NCI-H2171 (cell line): ENCODE results near the gene CAMTA2.

Source experiments
- DNase-seq: peaks from one replicate; lab custom pipeline; 2025; lab: John Stamatoyannopoulos, UW

The CAMTA2 gene

DNA sequence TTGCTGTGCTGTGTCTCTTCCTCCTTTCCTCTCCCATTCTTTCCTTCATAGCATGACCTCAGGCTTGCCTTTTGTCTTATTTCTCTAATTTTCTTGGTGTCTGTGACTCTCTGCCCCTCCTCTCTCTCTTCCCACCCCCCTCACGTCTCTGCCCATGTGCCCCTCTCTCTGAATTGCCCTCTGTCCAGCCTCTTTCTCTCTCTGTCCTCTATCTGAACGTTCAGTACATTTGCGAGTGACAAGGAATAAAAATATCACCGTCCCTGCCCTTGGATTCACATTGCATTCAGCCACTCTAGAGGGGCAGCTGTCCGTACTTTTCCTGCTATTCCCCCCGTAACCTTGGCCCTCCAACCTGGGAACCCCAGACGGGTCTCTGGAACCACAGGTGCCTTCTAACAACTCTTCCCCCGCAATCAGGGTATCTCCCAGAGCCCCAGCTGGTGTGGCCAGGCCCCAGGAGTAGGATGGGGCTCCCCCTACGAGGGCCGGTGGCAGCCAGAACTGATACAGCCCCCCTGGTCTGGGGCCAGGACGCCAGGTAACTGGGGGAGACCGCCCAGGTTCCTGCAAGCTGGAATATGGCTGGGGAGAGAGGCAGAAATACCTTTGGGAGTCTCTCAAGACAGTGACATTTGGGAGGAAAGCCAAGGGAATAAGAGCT, 12.1 kb upstream of the CAMTA2 start:
- no peak for DNase-seq

DNA sequence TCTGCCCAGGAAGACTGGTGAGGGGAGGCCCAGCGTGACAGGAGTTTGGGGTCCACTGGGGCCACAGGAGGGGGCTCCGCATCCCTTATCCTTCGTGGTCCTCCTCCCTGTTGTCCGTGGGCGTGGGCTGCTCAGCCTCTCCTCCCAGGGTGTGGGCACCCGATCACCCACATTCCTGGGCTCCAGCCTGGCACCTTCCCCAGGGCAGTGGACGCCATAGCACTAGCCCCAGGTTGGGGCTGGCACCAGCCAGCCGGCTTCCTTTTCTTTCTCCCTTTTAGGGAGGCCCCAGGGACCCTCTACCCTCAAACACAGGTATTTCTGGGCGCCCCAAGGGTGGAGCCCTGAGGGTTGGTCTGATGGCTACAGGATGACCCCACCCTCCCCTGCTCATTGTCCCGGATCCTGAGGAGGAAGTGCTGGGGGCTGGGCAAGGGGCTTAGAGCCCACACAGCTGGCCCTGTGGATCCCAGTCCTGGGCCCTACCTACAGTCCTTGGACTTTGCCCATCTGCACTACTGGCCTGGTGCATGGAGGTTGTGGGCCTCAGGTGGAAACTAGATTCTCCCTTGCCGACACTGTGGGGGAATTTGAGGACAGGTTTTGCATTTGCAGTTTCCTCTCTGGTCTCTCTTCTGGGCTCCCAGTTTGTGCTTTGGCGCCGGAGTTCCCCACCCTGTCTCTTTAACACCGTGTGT, 11.4 kb upstream of the CAMTA2 start:
- no peak for DNase-seq

DNA sequence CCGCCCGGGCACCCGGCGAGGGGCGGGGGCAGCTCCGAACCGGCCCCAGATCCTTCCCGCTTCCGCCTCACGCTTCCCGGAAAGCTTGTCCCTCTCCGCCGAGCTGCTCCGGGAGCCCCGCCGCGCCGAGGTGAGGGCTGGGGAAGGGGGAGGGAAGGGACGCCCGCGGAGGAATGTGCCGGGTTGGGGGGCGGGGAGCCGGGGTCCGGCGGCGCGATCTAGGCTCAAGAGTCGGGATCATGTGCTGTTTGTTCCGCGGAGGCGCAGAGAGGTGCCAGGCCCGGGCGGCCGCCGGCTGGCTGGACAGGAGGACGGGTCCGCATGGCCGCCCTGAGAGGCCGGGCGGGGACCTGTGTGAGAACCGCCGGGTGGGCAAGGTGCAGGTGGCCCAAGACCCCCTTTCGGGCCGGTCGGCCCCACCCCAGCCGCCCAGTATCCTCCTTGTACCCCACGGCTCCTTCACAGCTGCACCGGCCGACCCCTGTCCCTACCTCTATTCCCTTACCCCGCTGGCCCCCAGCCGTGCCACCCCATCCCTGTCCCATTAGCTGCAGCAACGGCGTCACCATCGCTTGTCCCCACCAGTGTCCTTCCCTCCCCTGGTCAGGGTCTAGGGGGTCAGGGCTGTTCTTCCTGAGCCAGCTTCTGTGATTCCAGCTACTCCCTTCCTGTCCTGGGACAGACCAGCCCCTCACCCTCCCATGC, 10.7 kb upstream of the CAMTA2 start:
- DNase-seq = peak; percentile 50

DNA sequence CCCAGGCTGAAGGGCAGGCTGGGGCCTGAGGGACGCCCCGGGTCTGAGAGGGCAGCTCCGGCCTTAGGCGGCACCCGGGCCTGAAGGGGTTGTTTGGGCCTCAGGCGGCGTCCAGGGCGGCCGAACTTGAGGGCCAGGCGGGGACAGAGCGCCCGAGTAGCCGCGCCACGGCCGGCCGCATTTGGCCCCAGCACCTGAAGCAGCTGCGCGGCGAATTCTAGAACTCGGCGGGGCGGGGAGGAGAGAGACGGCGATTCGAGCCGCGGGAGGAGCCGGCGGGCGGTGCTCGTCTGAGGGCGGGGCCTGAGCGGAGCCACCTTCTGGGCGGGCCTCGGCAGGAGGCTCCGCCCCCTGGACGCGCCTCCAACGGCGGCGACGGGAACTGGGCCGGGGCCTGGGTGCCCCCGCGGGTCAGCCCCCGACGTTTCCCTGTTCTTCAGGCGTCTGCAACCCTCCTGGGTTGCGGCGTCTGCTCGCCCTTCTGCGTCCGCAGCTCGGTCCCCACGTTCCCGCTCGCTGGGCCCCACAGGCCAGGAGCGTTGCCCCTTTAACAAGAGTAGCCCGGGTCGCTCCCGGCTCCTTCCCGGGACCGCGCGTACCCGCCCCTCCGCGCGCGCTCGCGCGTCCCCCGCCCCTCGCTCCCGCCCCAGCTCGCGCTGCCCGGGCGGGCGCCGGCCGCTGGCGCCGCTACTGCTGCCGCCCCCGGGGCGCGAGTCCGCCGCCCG, 10.0 kb upstream of the CAMTA2 start, which contains the start of the genes INCA1 and KIF1C:
TSS of gene INCA1 (minus strand) at position 221 of the 725 bp plus-strand sequence. CDS start 3,085 bp downstream, outside the sequence.
TSS of gene KIF1C (plus strand) at position 649 of the 725 bp plus-strand sequence. CDS start 2,297 bp downstream, outside the sequence.
- DNase-seq = peak; percentile 87

DNA sequence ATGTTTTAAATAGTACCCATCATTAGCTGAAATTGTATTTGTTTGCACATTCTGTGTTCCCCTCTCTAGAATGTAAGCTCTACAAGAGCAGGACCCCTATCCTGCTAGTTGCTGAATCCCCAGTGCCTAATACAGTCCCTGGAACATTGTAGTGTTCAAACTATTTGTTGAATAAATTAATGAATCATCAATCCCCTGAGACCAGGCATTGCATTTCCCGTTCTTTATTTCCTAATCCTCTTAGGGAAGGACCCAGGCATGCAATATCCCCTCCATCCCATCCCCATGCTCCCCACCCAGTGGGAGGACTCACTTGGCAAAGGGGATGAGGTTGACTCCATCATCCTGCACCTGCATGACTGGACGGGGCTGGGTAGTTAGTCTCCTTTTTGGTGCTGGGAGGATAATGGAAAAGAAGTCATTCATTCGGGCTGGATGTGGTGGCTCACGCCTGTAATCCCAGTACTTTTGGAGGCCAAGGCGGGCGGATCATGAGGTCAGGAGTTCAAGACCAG, 6.7 kb upstream of the CAMTA2 start:
- DNase-seq = no peak

DNA sequence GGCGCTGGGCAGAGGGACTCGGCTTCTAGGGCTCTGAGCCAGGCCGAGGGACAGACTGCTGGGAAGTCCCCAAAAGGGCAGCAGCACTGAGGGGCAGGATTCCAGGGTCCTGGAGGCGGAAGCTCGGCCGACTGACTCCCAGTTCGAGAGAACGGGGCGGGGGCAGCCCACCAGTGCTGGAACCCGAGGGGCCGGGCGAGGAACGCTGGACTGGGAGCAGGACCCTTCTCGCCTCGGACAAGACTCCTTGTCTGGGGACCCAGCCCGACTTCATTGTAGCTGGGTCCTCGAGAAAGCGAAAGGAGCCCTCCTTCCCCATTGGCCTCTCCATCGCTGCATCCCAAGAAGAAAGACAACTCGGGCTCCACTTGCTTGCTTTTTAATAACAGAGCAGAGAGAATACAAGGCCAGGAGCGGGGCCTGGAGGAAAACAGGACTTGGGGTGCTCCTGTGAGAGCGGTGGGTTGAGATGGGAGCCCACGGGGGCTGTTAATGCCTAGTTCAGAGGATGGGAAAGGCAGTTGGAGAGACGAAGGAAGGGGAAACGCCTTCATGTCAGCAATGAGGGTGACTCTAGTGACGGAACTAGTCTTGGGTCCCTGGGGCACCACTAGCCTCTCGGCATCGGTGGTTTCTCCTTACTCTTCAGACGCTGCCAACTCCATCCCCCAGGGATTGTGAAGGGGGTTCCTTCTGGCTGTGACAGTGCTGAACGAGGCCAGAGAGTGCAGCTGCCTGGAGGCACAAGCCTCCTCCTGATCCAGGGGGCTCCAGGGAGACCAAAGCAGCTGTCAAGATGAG, 492 bp upstream of the CAMTA2 start:
- DNase-seq = peak; percentile 51

DNA sequence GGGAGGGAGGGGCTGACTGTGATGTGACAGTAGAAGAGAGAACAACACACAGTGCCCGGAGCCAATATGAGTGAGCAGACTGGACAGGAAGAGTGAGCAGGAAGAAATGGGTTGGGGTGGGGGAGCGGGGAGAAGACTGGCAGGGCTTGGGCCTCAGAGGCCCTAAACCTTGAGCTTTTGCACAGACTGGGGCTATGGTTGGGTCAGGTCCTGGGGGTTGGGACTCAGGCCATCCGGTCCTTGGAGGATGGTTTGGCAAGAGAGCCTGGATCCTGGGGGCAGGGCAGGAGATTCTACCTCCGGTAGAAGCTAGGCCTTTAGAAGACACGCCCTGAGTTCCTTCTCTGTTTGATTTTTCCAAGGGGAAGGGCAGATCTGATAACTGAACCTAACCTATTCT, 1.1 kb downstream of the CAMTA2 start:
- no peak for DNase-seq

DNA sequence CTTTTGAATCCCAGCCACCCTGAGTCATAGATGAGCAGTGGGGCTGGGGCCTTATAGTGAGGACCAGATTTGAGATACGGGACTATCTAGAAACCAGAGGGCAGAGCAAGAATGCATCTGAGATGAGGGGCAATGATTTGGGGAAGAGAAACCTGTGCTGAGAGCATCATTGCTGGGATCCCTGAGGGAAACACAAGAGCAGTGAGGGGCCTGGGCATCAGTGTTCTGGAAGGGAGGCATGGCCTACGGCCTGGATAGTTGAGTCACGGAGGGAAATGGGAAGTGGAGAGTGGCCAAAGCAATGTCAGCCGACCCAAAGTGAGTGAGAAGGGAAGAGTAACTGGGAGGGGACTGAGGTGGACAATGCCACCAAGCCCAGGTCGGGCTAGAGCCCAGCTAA, 5.2 kb downstream of the CAMTA2 start:
- no peak for DNase-seq

DNA sequence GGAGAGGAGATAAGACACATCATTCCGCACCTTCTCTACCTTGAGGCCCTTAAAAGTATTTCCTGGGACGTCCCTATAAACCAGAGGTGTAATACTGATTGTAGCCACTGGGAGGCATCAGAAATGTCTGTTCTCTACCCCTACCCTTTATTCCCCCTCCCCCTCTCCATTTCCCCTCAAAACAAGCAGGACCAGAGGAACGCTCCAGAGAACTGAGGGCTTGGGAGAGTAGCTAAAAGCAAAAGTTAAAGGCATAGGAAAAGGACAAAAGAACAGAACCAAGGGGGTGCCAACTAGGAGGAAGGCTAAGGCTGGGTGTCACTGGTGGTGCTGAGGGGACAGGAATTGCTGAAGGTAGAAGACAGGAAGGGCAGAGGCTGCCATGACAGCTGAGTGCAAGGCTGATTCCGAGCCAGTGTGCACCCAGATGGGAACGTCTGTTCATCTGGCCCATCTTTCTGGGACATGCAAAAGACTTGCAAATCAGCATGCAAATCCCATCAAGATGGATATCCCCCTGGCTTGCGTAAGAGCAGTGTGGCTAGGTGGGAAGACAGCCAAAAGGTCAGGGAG, 6.7 kb downstream of the CAMTA2 start:
- DNase-seq = no peak

DNA sequence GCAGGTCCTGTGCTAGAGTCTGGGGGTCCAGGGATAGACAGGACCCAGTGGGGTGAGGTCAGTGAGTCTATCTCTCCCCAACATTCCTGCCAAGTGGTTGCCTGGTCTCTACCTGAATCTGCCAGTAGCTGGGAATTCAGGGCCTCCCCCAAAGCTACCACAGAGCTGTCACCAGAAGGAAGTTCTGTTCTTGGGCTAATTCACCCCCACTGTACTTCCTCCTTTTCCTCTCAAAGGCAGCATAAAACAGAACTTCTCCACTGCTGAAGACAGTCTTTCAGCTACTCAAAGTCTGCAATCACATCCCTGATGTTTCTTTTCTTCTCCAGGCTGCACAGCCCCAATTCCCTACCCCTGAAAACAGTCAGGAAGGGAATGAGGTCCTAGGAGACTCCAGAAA, 8.7 kb downstream of the CAMTA2 start:
- DNase-seq = no peak

DNA sequence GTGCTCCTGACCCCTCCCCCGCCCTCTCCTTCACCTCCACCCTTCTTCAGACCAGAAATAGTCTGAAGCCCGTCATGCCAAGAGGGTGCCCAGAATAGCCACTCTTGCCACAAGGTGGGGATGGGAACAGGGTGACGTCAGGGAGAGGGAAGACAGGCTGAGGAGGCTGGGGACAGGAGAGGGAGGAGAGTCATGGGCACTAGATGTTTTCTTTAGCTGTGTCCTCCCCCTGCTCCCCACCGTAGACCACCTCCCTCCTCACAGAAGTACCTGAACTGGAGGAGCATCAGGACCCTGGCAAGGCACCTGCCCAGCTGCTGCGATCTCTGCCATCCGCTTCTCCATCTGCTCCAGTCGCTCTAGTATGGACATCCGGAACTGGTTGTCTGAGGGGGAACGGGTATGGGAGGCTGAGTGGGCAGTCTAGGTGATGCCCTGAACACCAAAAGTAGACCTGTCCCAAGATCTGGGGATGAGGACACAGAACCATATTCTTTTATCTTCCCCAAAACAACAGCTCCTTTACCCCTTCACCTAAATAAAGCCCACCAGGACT, 13.3 kb downstream of the CAMTA2 start:
- no peak for DNase-seq

DNA sequence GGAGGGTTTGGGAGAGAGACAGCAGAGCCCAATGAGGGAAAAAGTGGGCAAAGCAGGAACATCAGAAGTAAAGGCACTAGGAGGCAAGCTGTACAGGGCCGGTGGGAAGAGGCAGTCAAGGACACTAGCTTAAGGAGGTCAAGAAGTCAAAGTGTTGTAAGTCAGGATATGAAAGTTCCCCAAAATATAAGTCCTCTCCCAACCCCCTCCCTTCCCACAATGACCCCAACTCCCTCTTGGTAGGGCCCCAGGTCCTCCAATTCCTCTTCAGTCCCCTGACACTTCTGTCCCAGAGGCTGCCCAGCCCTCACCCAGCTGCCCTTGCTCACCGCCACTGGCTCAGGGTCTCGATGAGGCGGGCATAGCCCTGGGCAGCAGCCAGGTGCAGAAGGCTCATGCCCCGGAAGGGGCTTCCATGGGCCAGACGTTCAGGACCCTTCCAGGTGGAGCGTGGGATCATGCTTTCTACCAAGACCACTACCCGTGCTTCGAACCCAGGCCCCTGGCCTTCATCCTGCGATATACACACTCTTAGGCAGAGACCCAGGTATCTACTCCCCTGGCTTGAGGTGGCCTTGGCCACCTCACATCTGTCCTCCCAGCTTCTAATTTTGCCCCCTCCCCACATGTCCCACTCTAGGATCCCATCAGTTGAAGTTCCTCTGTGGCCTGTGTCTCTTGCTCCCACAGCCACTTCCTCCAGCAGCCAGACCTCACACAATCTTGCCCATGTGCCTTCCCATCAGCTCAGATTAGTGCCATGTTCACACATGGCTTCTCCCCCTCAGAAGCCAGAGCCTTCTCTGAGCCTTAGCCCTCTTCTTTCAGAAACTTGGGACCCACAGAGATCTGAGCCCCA, 14.0 kb downstream of the CAMTA2 start:
- no peak for DNase-seq

DNA sequence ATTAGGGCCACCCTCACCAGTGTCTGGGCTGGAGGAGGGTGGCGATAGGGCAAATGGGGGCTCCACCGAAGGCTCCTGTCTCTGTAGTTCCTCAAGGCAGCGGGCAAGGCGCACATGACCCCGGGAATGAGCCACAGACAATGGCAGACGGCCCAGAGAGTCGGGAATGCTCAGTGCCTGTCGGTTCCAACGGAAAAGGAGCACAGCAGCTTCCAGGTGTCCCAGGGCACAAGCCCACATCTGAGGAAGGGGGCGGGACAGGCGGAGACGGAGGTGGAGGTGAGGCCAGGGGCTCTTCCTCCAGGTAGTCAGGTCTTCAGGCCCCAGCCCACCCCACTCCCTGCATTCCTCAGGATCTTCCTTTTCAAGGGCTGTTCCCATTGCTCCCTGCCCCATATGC, 14.7 kb downstream of the CAMTA2 start:
- DNase-seq = no peak

DNA sequence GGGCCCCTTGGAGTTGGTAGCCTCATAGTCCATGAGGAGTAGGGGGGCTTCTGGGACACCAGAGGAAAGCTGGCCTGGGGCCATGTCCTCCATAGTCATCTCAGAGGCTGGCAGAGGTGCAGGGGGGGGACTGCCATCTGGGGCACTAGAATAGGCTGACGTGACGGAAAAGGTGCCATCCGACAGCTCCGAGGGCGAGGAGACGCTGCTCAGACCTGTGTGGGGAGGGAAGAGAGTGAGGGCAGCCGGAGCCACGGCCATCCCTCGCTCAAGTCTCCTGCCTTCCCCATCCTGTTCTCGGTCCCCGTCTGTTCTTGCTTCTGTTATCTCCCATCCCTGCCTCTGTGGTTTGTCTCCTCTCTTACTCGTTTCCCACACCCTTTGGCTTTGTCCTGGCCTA, 15.2 kb downstream of the CAMTA2 start:
- no peak for DNase-seq

DNA sequence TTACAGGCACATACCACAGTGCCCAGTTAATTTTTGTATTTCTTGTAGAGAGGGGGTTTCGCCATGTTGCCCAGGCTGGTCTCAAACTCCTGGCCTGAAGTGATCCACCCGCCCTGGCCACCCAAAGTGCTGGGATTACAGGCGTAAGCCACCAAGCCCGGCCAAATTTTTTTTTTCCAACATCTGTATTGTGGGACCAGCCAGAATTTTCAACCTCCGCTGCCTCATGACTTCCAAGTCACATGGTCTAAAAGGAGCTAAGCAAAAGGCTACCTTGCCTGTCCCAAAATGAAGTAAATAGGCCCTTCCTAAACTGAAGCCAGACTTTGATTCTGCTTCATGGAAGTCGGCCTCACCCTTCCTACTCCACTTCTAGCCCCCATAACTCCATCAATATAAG, 15.6 kb downstream of the CAMTA2 start:
- no peak for DNase-seq

DNA sequence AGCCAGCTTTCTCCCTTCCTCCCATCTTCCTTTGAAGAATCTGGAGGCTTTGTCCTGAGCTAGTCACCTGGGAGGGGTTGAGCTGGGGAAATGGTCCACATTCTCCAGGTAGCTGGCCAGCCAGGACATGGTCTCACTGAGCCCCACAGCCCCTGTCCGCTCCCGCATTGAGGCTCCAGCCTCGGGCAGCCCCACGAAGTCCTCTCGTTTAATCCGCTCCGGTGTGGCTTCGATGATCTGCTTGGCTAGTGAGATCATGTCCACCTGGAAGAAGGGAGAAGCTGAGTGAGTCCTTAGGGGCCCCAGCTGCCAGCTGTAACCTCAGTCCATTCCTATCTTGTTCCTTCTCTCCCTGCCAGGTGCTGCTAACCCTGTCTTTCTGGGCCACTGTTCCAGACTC, 17.2 kb downstream of the CAMTA2 start:
- no peak for DNase-seq

DNA sequence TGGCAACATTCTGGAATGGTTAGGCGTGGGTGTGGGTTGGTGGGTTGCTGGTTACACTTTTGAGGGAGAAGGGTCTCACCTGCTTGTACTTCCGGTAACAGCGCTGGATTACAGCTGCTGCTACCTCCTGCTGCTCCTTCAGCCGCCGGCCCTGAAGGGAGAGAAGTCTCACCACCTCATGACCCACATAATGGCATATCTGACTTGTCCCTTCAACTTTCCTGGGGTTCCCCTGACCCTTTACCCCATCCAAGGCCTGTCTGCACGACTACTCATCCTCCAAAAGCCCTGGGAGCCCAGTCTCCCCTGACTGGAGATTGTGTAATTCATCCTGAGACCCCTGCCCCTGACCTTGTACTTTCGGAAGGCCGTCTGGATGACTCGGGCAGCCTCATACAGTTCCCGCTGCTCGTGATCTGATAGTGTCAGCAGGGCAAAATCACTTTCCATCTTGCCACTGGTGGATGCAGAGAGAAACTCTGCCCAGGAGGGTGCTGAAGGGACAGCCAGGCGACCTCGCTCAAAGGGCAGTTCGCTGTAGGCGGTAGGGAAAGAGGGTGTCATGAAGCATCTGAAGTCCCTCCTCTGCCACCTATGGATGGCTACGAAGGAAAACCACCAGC, 17.8 kb downstream of the CAMTA2 start:
- DNase-seq = no peak

DNA sequence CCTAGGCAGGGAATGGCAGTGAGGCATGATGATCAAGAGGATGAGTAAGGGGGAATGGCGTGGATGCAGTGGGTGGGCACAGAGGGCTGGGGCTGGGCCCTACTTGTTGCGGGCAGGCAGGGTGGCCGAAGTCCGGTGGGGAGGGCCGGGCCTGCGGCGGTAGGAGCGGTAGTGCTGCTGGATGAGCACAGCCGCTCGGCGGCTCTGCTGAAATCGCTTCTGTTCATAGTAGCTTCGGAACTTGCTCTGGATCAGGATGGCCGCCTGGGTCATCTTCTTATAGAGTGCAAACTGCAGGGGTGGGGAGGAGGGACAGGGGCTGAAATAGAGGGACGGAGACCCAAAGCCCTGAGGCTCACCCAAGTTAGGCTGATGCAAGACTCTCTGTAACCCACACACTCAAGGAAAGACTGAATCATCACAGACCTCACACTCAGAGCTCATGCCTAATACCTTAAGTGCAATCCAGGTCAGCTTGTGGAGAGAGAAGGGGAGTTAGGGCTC, 18.4 kb downstream of the CAMTA2 start:
- DNase-seq = no peak

DNA sequence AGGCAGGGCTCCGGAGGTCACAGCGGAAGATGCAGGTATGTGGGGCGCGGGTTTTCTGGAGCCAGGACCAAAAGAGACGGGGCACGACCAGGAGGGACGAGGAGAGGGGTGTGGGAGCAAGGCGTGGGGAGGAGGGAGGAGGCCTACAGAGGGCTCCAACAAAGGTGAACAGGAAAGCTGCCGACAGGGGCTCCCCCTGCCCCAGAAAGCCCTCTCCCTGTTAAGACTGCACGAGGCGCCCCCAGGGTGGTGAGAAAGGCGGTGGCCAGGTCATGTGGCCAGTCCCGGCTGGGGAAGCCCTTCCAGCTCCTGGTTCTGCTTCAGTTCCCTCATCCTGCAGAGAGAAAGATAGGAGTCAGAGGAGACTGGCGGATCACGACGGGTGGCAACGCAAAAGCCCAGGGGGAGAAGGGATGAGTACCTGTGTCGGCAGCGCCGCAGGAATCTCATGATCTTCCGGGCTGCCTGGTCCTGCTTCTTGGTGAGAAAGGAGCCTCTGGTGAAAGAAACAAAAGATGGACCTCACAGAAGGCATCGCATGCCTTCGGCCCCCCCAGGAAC, 18.9 kb downstream of the CAMTA2 start:
- DNase-seq = no peak
